Measurements from ENCODE around the gene TAC1.
"Not testable (repeated sequence)": the region's sequence is repeated elsewhere in the genome, so short reads cannot be mapped to it uniquely, and the experiment has no call there.

The TAC1 gene

GRCh38 chr7:97748482-97748881 is 16.6 kb downstream of the TAC1 start:
- Histone ChIP-seq H3K27ac (ENCODE audit: low read depth, low read length, severe bottlenecking) (no peak overlapping the region), H3K36me3 (ENCODE audit: control insufficient read depth, insufficient read depth, low read length) (no peaks in the 10 kb centered on the region), H3K4me3 (ENCODE audit: extremely low read depth, insufficient read depth, low read length, poor library complexity, severe bottlenecking) (no peak overlapping the region)

GRCh38 chr7:97751566-97751965 is 19.7 kb downstream of the TAC1 start:
- no peaks in the 10 kb centered on the region for H3K4me1 ChIP-seq (ENCODE audit: control insufficient read depth, insufficient read depth, low read length, poor library complexity, severe bottlenecking)
- H3K4me3 ChIP-seq (ENCODE audit: extremely low read depth, insufficient read depth, low read length, poor library complexity, severe bottlenecking): no peak overlapping the region
- no peak overlapping the region for H3K27ac ChIP-seq (ENCODE audit: low read depth, low read length, severe bottlenecking)
- H3K9me3 ChIP-seq (ENCODE audit: control insufficient read depth, low read length): no peaks in the 10 kb centered on the region
- 71% methylated on average over 2 of the region's 2 CpGs; no CpG with 5 or more reads in 1 of the 2 experiments for WGBS, 2 experiments (ENCODE audit: insufficient coverage in 2 of 2)
- no peaks in the 10 kb centered on the region for H3K36me3 ChIP-seq (ENCODE audit: control insufficient read depth, insufficient read depth, low read length)

More at GRCh38 chr7:97748482-97748881, 16.6 kb downstream of the TAC1 start:
- H3K4me1 ChIP-seq (ENCODE audit: control insufficient read depth, insufficient read depth, low read length, poor library complexity, severe bottlenecking): no peaks in the 10 kb centered on the region
- no peaks in the 10 kb centered on the region for H3K9me3 ChIP-seq (ENCODE audit: control insufficient read depth, low read length)

GRCh38 chr7:97752215-97752614 is 20.3 kb downstream of the TAC1 start:
- Histone ChIP-seq H3K9me3 (ENCODE audit: control insufficient read depth, low read length) (no peaks in the 10 kb centered on the region), H3K27ac (ENCODE audit: low read depth, low read length, severe bottlenecking) (no peak overlapping the region), H3K4me3 (ENCODE audit: extremely low read depth, insufficient read depth, low read length, poor library complexity, severe bottlenecking) (no peak overlapping the region), H3K36me3 (ENCODE audit: control insufficient read depth, insufficient read depth, low read length) (no peaks in the 10 kb centered on the region), H3K4me1 (ENCODE audit: control insufficient read depth, insufficient read depth, low read length, poor library complexity, severe bottlenecking) (no peaks in the 10 kb centered on the region)
- WGBS, 2 experiments (ENCODE audit: insufficient coverage in 2 of 2): no CpG with 5 or more reads among the region's 1 CpG

GRCh38 chr7:97757824-97758223 is 25.9 kb downstream of the TAC1 start:
- H3K4me1 ChIP-seq (ENCODE audit: control insufficient read depth, insufficient read depth, low read length, poor library complexity, severe bottlenecking): no peaks in the 10 kb centered on the region
- no peaks in the 10 kb centered on the region for H3K9me3 ChIP-seq (ENCODE audit: control insufficient read depth, low read length)
- H3K27ac ChIP-seq (ENCODE audit: low read depth, low read length, severe bottlenecking): no peak overlapping the region
- WGBS, 2 experiments (ENCODE audit: insufficient coverage in 2 of 2): 77 to 82% methylated on average over 1 to 2 of the region's 2 CpGs
- no peak overlapping the region for H3K4me3 ChIP-seq (ENCODE audit: extremely low read depth, insufficient read depth, low read length, poor library complexity, severe bottlenecking)
- no peaks in the 10 kb centered on the region for H3K36me3 ChIP-seq (ENCODE audit: control insufficient read depth, insufficient read depth, low read length)

- no peak overlapping the region for H3K4me3 ChIP-seq (ENCODE audit: extremely low read depth, insufficient read depth, low read length, poor library complexity, severe bottlenecking)
- 71 to 89% methylated on average over 1 to 3 of the region's 5 CpGs for WGBS, 2 experiments (ENCODE audit: insufficient coverage in 2 of 2)
- H3K27ac ChIP-seq (ENCODE audit: low read depth, low read length, severe bottlenecking): no peak overlapping the region
- H3K4me1 ChIP-seq (ENCODE audit: control insufficient read depth, insufficient read depth, low read length, poor library complexity, severe bottlenecking): no peaks in the 10 kb centered on the region
- H3K9me3 ChIP-seq (ENCODE audit: control insufficient read depth, low read length): no peaks in the 10 kb centered on the region
- no peaks in the 10 kb centered on the region for H3K36me3 ChIP-seq (ENCODE audit: control insufficient read depth, insufficient read depth, low read length)
Observed at GRCh38 chr7:97770850-97771249, 39.0 kb downstream of the TAC1 start.

- Histone ChIP-seq H3K27ac (ENCODE audit: low read depth, low read length, severe bottlenecking) (no peak overlapping the region), H3K9me3 (ENCODE audit: control insufficient read depth, low read length) (no peaks in the 10 kb centered on the region), H3K4me1 (ENCODE audit: control insufficient read depth, insufficient read depth, low read length, poor library complexity, severe bottlenecking) (no peaks in the 10 kb centered on the region), H3K36me3 (ENCODE audit: control insufficient read depth, insufficient read depth, low read length) (no peaks in the 10 kb centered on the region), H3K4me3 (ENCODE audit: extremely low read depth, insufficient read depth, low read length, poor library complexity, severe bottlenecking) (no peak overlapping the region)
- WGBS, 2 experiments (ENCODE audit: insufficient coverage in 2 of 2): 70 to 85% methylated on average over 1 of the region's 6 CpGs
Observed at GRCh38 chr7:97771576-97771975, 39.7 kb downstream of the TAC1 start.

- no peaks in the 10 kb centered on the region for H3K36me3 ChIP-seq (ENCODE audit: control insufficient read depth, insufficient read depth, low read length)
- no peak overlapping the region for H3K27ac ChIP-seq (ENCODE audit: low read depth, low read length, severe bottlenecking)
- no peaks in the 10 kb centered on the region for H3K9me3 ChIP-seq (ENCODE audit: control insufficient read depth, low read length)
- H3K4me3 ChIP-seq (ENCODE audit: extremely low read depth, insufficient read depth, low read length, poor library complexity, severe bottlenecking): no peak overlapping the region
- no peaks in the 10 kb centered on the region for H3K4me1 ChIP-seq (ENCODE audit: control insufficient read depth, insufficient read depth, low read length, poor library complexity, severe bottlenecking)
- WGBS, 2 experiments (ENCODE audit: insufficient coverage in 2 of 2): 89 to 94% methylated on average over 1 to 2 of the region's 4 CpGs
Observed at GRCh38 chr7:97772045-97772901, 40.4 kb downstream of the TAC1 start.

DNA sequence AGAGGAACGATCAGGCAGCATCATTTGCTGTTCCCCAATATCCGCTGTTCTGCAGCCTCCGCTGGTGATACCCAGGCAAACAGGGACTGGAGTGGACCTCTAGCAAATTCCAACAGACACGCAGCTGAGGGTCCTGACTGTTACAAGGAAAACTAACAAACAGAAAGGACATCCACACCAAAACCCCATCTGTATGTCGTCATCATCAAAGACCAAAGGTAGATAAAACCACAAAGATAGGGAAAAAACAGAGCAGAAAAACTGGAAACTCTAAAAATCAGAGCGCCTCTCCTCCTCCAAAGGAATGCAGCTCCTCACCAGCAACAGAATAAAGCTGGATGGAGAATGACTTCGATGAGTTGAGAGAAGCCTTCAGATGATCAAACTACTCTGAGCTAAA is 54.5 kb downstream of the TAC1 start:
- WGBS, 2 experiments (ENCODE audit: insufficient coverage in 2 of 2): 89 to 100% methylated on average over 3 of the region's 7 CpGs
- not testable (repeated sequence) for H3K36me3 ChIP-seq (ENCODE audit: control insufficient read depth, insufficient read depth, low read length); H3K4me3 ChIP-seq (ENCODE audit: extremely low read depth, insufficient read depth, low read length, poor library complexity, severe bottlenecking); H3K4me1 ChIP-seq (ENCODE audit: control insufficient read depth, insufficient read depth, low read length, poor library complexity, severe bottlenecking); H3K9me3 ChIP-seq (ENCODE audit: control insufficient read depth, low read length); H3K27ac ChIP-seq (ENCODE audit: low read depth, low read length, severe bottlenecking)
